ENCODE data around the gene NPFF.

NPFF gene

DNA sequence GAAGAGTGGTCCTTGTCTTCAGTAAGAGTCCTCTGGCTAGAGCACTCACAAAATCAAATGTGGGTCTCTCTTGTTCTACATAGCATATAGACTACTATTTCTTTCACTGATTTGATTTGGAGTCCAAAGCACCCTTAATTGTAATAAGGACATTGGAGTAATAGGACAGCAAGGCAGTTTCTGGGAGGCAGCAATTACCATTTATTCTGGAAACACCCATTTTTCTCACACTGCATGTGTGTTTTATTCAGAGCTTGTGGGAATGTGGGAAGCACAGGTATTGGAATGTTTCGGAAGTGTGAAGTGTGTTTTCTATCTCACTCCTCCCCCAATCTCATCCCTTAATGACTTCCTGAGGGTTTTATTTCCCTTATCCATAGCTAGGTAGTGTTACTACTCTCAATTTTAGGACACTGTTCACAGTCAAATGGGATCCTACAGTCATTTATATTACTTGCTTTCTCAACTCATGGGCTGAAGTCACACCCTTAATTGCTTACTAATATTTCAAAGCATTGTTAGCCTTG is 35.2 kb downstream of the NPFF start:
- no peak for DNase-seq

DNA sequence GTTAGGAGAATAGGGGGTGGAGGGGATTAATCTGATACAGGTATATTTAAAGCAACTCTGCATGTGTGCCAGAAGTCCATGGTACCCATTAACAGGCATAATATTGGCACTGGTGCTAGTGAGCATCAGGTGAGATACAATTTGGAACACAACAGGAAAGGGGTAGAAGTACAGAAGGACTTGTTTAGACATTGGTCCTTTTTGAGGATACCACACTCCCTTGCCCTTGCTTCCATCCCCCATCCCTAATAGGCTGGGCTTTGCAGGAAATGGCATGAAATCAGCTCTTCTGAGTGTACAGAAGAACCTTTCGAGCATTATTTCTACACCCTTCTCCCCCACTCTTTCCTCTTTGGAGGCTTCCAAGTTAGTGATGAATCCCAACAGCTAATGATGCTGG is 39.0 kb downstream of the NPFF start:
- no peak for DNase-seq

DNA sequence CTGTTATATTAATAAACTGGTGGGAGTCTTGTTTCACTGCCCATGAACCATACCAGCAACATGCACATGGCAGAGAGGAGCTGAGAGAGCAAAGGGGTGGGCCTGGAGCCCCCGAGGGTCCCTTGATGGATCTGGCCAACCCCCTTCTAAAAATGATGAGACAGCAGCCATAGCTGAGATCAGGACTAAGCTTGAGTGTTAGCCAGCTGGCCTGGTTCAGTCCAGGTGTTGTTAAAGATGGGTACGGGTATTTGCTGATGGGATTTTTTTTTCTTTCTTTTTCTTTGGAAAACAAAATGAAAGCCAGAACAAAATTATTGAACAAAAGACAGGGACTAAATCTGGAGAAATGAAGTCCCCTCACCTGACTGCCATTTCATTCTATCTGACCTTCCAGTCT is 39.4 kb downstream of the NPFF start:
- DNase-seq = no peak

DNA sequence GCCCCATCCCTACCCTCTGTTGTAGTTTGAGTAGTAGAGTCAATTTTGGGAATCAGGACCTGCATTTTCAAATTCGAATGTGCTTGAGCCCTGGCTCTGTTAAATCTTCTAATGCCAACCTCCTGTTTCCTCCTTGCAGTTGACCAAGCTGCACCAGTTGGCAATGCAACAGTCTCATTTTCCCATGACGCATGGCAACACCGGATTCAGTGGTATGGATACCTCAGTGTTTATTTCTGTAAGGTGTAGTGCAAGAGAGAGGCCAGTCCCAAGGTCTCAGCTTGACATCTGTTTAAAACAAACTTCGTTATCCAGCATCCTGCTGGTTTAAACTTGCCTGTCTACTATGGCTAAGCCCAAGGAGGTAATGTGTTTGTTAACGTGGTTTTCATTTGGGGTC is 40.2 kb downstream of the NPFF start:
- DNase-seq = no peak

GRCh38 chr12:53466640-53467039 is 40.6 kb downstream of the NPFF start:
- no peak for DNase-seq

DNA sequence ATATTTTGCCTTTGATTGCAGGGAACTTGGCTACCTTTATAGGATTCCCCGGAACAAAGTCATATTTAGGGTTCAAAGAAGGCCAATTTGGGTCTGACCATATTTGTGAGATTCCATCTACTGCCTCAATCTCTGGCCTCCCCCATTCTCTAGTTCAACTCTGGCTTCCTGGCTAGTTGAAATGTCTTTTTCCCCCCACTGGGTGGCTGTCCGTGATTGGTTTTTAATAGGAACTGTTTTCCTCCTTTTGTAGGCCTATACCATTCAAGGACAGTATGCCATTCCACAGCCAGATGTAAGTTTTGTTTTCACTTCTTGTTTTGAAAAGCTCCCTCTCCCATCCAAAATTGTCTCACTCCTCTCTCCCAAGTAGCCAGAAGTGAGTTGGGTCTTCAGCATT is 41.6 kb downstream of the NPFF start:
- no peak for DNase-seq

DNA sequence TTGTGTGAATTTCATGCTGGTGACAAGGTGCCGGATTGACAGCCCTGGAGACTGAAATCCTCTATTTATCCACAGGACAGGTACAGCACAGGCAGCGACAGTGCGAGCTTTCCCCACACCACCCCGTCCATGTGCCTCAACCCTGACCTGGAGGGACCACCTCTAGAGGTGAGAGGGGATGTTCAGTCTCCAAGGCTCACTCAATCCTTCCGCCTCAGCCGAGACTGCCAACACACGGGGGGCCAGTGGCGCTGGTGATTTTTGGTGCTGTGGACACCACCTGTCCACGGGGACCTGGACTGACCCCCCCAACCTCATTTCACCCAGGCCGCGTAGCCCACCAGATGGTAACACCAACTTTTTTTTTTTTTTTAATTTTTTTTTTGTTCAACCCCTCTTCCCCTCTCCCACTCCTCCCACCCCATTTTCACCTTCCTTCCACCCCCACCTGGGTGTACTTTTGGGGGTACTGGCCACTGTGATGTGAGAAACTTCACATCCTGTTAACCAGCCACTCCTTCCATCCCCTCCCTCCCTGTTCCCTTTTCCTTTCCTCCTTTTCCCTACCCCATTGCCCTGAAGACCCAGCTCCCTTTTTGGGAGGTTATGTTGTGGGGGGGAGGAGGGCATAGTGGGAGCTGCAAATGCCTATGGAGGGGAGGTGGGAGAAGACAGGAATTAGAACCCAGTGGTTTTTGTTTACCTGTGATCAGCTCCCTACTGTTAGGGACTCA is 42.4 kb downstream of the NPFF start:
- no peak for DNase-seq

- DNase-seq = no peak
Measured at GRCh38 chr12:53463802-53464560, 43.3 kb downstream of the NPFF start.

DNA sequence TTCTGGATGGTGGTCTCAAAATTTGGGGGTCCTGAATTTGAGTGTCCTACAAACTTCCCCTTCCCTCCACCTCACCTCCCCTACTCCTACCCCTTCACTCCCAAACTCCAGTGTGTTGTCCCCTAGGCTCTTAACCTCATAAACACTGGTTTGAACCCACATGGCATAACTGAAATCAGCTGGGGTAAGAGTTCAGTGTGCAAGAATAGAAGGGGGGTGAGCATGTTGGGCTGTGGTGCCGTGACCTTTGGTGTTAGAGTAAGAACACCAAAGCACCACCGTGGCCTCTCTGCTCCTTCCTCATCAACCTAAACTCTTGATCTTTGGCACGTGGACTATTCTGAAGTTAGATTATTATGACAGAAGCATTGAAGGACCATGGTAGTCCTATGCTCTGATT is 44.3 kb downstream of the NPFF start:
- no peak for DNase-seq

DNA sequence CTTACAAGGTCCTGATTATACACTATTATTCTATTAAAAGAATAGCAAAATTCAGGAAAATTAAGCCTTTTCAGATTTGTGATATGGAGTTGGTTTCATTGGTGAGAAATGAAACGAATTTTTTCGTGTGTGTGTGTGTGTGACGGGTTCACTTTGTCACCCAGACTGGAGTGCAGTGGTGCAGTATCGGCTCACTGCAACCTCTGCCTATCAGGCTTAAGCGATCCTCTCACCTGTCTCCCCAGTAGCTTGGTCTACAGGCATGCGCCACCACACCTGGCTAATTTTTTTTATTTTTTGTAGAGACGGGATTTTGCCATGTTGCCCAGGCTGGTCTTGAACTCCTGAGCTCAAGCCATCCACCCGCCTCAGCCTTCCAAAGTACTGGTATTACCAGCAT is 45.7 kb downstream of the NPFF start:
- DNase-seq = no peak

DNA sequence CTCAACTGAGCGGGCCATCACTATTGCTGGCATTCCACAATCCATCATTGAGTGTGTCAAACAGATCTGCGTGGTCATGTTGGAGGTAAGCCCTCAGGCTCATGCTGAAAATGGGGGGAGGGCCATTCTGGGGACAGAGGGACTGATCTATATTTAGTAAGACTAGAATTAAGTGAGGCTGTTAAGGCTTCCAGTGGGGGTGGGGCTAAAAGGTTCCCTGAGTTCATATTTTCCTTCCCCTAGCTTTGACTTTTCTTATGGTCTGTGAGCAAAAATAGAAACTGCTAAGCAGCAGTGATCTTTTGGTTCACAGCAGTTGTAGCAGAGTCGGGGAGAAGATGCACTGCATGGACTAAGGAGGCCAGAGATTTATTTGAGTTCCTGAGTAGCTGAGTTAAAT is 46.2 kb downstream of the NPFF start:
- no peak for DNase-seq

DNA sequence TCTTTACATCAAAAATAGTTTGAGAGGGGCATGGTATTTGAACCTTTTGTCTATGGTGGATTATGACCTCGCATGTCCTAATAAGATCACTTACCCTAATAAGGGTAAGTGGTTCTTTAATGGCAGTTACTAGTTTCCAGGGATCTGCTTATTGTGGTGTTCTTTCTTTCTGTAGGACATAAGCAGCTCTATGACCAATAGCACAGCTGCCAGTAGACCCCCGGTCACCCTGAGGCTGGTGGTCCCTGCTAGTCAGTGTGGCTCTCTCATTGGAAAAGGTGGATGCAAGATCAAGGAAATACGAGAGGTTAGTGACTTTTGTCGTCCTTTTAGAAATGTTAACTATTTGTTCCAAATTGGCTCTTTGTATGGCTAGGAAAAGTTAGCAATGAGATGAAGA is 48.2 kb downstream of the NPFF start:
- DNase-seq = no peak
